Stimulated activated CD4-positive, alpha-beta T cell treated with anti-CD3 and anti-CD28 coated beads, Interleukin-2, amount 100 ng/mL, for 48 hours (primary cell): ENCODE measurements around the gene ALDH3A2.
"Not testable (repeated sequence)": the region's sequence is repeated elsewhere in the genome, so short reads cannot be mapped to it uniquely, and the experiment has no call there.

ENCODE experiments used
- DNase-seq, 2 donors: peaks; one replicate each; pipeline ENCODE4 v3.0.0-alpha.2; 2020

Gene ALDH3A2

GRCh38 chr17:19683117-19683516 lies 34.6 kb downstream of the ALDH3A2 start:
- no peak for DNase-seq

- not testable (repeated sequence) for DNase-seq
These were observed 36.5 kb downstream of the ALDH3A2 start for GRCh38 chr17:19684909-19685580.

GRCh38 chr17:19686400-19687090 lies 38.0 kb downstream of the ALDH3A2 start:
- no peak for DNase-seq

- DNase-seq: no peak
These were observed 53.7 kb downstream of the ALDH3A2 start for GRCh38 chr17:19702217-19702641.

- DNase-seq: no peak
These were observed 54.7 kb downstream of the ALDH3A2 start for GRCh38 chr17:19703106-19703827.

- DNase-seq: no peak
These were observed 55.5 kb downstream of the ALDH3A2 start for GRCh38 chr17:19703828-19704613.

- no peak for DNase-seq
These were observed 56.6 kb downstream of the ALDH3A2 start for GRCh38 chr17:19705201-19705600.

GRCh38 chr17:19705771-19706770 lies 57.5 kb downstream of the ALDH3A2 start:
- no peak for DNase-seq

GRCh38 chr17:19706791-19707727 lies 58.5 kb downstream of the ALDH3A2 start:
- DNase-seq: no peak

GRCh38 chr17:19707728-19708221 lies 59.2 kb downstream of the ALDH3A2 start:
- DNase-seq: no peak

- no peak for DNase-seq
These were observed 60.1 kb downstream of the ALDH3A2 start for GRCh38 chr17:19708431-19709175.

GRCh38 chr17:19709841-19710240 lies 61.3 kb downstream of the ALDH3A2 start:
- DNase-seq: no peak

- DNase-seq: no peak
These were observed 64.0 kb downstream of the ALDH3A2 start for GRCh38 chr17:19712436-19713004.

GRCh38 chr17:19713462-19713861 lies 64.9 kb downstream of the ALDH3A2 start:
- no peak for DNase-seq

GRCh38 chr17:19713901-19714361 lies 65.4 kb downstream of the ALDH3A2 start:
- no peak for DNase-seq

GRCh38 chr17:19714542-19715411 lies 66.2 kb downstream of the ALDH3A2 start:
- DNase-seq: no peak

GRCh38 chr17:19716108-19717030 lies 67.8 kb downstream of the ALDH3A2 start, which contains the start of gene SLC47A2:
SLC47A2 (minus strand) TSS chr17:19716584; CDS start chr17:19716555, 29 bp downstream.
- no peak for DNase-seq
